Measurements from ENCODE around the gene KDELR1.
A peak's percentile ranks its signal among the peaks of the same experiment; 100 is the strongest.

Gene KDELR1

GRCh38 chr19:48415395-48415794 is 24.0 kb upstream of the KDELR1 start:
- Mint-ChIP-seq H3K4me3 (no peak overlapping the region), H3K4me1 (peaks cover 35% of the 10 kb centered on the region), H3K27me3 (ENCODE audit: low read depth, poor library complexity) (peaks cover 6% of the 10 kb centered on the region), H3K36me3 (ENCODE audit: low read depth) (peaks cover 4% of the 10 kb centered on the region), H3K9me3 (no peaks in the 10 kb centered on the region), H3K27ac (no peak overlapping the region)
- peak; percentile 65 for DNase-seq
- no peak for TF ChIP-seq CTCF (IDR thresholded peaks at IDR 0.05)

- no peak for TF ChIP-seq CTCF (IDR thresholded peaks at IDR 0.05)
- no peak for DNase-seq
- Mint-ChIP-seq H3K9me3 (no peaks in the 10 kb centered on the region), H3K4me3 (peak overlapping the region; percentile 23), H3K36me3 (ENCODE audit: low read depth) (peaks cover 4% of the 10 kb centered on the region), H3K27ac (peak overlapping the region; percentile 87), H3K27me3 (ENCODE audit: low read depth, poor library complexity) (peaks cover 6% of the 10 kb centered on the region), H3K4me1 (peaks cover 31% of the 10 kb centered on the region)
Observed at GRCh38 chr19:48413879-48414587, 22.7 kb upstream of the KDELR1 start.

GRCh38 chr19:48405850-48406249 is 14.5 kb upstream of the KDELR1 start:
- Mint-ChIP-seq H3K27ac (peak overlapping the region; percentile 53), H3K9me3 (peaks cover 4% of the 10 kb centered on the region), H3K36me3 (ENCODE audit: low read depth) (peaks cover 5% of the 10 kb centered on the region), H3K4me3 (no peak overlapping the region), H3K27me3 (ENCODE audit: low read depth, poor library complexity) (peaks cover 4% of the 10 kb centered on the region), H3K4me1 (peaks cover 25% of the 10 kb centered on the region)
- DNase-seq = no peak
- TF ChIP-seq CTCF (IDR thresholded peaks at IDR 0.05) = no peak

- no peak for DNase-seq
- Mint-ChIP-seq H3K4me1 (peaks cover 32% of the 10 kb centered on the region), H3K27me3 (ENCODE audit: low read depth, poor library complexity) (peaks cover 4% of the 10 kb centered on the region), H3K27ac (no peak overlapping the region), H3K4me3 (no peak overlapping the region), H3K36me3 (ENCODE audit: low read depth) (peaks cover 5% of the 10 kb centered on the region), H3K9me3 (peaks cover 4% of the 10 kb centered on the region)
- no peak for TF ChIP-seq CTCF (IDR thresholded peaks at IDR 0.05)
Observed at GRCh38 chr19:48405010-48405659, 13.8 kb upstream of the KDELR1 start.

DNA sequence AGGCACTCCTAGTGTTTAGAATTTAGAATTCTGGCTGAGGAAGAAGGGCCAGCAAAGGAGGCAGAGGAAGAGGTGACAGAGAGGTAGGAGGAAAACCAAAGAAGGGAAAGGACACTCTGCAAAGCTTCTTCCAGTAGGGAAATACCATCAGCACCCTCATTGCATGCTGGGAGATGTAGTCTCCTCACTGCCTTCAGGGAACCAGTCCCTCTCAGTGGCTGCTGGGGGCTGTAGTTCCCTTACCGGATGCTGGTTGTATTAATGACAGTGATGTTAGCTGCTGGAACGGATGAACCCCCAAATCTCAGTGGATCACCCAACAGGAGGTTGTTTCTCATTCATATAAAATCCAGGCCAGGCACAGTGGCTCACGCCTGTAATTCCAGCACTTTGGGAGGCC is 12.3 kb upstream of the KDELR1 start:
- TF ChIP-seq CTCF (IDR thresholded peaks at IDR 0.05) = no peak
- Mint-ChIP-seq H3K36me3 (ENCODE audit: low read depth) (peaks cover 5% of the 10 kb centered on the region), H3K9me3 (peaks cover 4% of the 10 kb centered on the region), H3K4me3 (no peak overlapping the region), H3K4me1 (peaks cover 39% of the 10 kb centered on the region), H3K27me3 (ENCODE audit: low read depth, poor library complexity) (peaks cover 2% of the 10 kb centered on the region), H3K27ac (no peak overlapping the region)
- no peak for DNase-seq

- Mint-ChIP-seq H3K4me1 (peaks cover 54% of the 10 kb centered on the region), H3K27ac (peak overlapping the region; percentile 20), H3K4me3 (no peak overlapping the region), H3K27me3 (ENCODE audit: low read depth, poor library complexity) (peaks cover 17% of the 10 kb centered on the region), H3K36me3 (ENCODE audit: low read depth) (peaks cover 5% of the 10 kb centered on the region), H3K9me3 (peaks cover 4% of the 10 kb centered on the region)
- no peak for TF ChIP-seq CTCF (IDR thresholded peaks at IDR 0.05)
- DNase-seq = no peak
Observed at GRCh38 chr19:48401287-48401686, 9.9 kb upstream of the KDELR1 start.
